Measurements from ENCODE around the gene FBXW9.

GRCh38 chr19:12711187-12711586, 14.8 kb upstream of the FBXW9 start:
- TF ChIP-seq CTCF (IDR thresholded peaks at IDR 0.05; ENCODE audit: poor library complexity), result no peak
- TF ChIP-seq EZH2 (IDR thresholded peaks at IDR 0.05; ENCODE audit: borderline replicate concordance), result no peak

Data from hepatocyte (in vitro differentiated cells).